Astrocyte of the cerebellum (primary cell): ENCODE data around the gene RIMBP3C.
"Not testable (repeated sequence)": the region's sequence is repeated elsewhere in the genome, so short reads cannot be mapped to it uniquely, and the experiment has no call there.

Experiments
- DNase-seq: peaks from one replicate; pipeline ENCODE4 v3.0.0-alpha.2; 2011; ENCODE audit warnings: low read depth
- H3K4me3 ChIP-seq: 2 replicates; pipeline ENCODE4 v1.5.1; 2011; ENCODE audit warnings: mild to moderate bottlenecking, low read depth, low read length, moderate library complexity
- in situ Hi-C: cut with HindIII; loops from 2 replicates; pipeline ENCODE4 v1.10.0; 2017; ENCODE audit warnings: low sequenced_read_pairs
- TF ChIP-seq, protein P1 (sequence below): IDR thresholded peaks from 2 replicates; pipeline ENCODE4 v1.5.1; 2012; ENCODE audit warnings: low read length, low read depth, moderate library complexity, mild to moderate bottlenecking; ENCODE audit errors: missing control alignments

The RIMBP3C gene

DNA sequence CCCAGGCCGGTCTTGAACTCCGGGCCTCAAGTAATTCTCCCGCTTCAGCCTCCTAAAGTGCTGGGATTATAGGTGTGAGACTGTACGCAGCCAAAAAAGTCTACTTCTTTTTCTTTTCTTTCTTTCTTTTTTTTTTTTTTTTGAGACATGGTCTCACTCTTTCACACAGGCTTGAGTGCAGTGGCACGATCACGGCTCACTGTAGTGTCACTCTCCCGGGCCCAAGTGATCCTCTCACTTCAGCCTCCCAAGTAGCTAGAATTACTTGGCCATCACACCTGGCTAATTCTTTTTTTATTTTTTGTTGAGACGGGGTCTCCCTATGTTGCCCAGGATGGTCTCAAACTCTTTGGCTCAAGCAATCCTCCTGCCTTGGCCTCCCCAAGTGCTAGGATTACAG is 12.7 kb upstream of the RIMBP3C start:
- TF ChIP-seq, protein P1, sequence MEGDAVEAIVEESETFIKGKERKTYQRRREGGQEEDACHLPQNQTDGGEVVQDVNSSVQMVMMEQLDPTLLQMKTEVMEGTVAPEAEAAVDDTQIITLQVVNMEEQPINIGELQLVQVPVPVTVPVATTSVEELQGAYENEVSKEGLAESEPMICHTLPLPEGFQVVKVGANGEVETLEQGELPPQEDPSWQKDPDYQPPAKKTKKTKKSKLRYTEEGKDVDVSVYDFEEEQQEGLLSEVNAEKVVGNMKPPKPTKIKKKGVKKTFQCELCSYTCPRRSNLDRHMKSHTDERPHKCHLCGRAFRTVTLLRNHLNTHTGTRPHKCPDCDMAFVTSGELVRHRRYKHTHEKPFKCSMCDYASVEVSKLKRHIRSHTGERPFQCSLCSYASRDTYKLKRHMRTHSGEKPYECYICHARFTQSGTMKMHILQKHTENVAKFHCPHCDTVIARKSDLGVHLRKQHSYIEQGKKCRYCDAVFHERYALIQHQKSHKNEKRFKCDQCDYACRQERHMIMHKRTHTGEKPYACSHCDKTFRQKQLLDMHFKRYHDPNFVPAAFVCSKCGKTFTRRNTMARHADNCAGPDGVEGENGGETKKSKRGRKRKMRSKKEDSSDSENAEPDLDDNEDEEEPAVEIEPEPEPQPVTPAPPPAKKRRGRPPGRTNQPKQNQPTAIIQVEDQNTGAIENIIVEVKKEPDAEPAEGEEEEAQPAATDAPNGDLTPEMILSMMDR: no peak
- in situ Hi-C loops: no loop called here
- H3K4me3 ChIP-seq: no peak overlapping the region
- DNase-seq: no peak

DNA sequence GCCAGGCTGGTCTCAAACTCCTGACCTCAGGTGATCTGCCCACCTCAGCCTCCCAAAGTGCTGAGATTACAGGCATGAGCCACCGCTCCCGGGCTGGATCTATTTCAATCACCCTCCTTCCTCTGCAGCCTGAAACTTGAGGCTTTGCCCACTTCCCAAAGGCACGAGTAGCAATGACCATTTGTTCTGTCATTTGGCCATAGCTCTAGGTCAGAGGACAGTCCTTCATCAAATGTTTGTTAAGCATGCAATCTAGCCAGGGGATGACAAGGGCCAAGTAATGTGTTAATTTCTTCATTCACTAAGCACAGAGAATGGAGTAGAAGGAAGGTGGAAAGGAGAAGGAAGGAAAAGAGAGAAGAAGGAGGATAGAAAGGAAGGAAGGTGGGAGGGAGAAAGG is 9.4 kb upstream of the RIMBP3C start:
- in situ Hi-C loops, H3K4me3 ChIP-seq, DNase-seq: not testable (repeated sequence)

DNA sequence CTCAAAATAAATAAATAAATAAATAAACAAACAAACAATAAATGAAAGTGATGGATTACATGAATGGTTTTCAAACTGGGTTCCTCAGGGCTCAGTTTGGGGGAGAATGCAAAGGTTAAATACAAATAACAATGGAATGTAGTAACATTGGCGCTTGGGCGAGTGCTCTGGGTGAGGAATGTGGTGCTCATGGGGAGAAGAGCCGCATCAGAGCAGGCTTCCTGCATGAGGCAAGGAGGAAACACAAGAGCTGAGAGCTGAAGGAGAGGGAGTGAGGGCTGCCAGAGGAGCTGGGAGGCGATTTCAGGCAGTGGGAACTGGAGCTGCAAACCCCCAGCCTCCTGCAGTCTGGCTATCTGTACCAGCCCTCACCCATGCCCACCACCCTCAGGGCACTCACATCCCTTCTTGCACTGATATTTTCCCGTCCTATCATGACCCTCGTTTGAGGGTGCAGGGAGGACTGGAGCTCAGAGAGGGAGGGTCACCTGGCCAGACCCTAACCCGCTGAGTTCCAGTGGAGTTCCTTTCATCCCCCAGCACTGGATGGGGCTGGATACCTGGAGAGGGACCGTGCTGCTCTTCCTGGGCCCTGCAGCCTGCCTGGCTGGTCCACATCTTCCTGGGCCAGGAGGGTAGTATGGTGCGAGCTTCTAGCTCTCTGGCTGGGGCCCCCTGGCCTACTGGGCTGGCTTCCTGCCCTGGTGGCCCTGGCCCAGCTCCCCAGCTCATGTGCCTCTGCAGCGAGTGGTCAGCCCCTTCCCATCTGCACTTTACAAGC is 8.3 kb upstream of the RIMBP3C start:
- H3K4me3 ChIP-seq, DNase-seq, in situ Hi-C loops: not testable (repeated sequence)

DNA sequence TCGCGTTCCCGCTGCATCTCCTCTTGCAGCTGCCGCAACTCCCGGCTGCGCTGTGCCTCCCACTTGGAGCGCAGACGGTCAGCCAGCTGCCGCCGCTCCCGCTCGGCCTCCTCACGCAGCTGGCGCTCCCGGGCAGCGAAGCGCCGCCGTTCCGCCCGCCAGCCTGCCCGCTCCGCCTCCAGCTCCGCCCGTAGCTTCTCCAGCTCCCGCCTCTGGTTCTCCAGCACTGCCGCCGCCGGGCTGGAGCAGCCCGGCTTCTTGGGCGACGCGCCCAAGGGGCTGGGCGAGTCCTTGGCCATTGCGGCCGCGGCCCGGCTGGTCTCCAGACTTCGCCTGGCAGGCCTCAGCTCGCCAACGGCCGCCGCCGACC is 598 bp downstream of the RIMBP3C start:
- in situ Hi-C loops, H3K4me3 ChIP-seq, DNase-seq: not testable (repeated sequence)

DNA sequence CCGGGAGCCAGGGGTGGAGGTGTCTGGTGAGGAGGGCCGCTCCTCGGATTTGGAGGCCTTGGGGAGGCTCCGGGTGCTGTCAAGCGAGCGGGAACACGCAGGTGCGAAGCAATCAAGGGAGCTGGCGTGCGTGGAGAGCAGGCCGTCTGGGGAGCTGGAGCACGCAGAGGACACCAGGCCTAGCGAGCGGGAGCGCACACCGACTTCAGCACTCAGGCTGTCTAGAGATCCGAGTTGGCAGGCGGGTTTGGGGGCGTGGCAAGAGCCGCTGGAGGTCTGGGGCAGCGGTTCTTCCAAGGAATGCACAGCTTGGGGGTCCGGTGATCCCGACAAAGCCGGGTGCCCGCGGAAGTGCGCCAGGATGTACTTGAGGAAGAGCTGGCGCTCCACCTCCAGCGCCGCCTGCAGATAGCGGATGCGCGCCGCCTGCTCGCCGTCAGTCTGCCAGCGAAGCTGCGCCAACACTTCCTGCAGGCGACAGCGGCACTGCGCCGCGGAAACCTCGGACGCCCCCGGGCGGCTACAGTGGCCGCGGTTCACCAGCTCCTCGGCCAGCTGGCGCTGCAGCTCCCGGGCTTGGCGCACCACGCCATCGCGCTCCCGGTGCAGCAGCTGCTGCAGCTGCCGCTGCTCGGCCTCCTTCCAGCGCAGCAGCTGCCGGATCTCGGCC is 1.1 kb downstream of the RIMBP3C start:
- DNase-seq, in situ Hi-C loops, H3K4me3 ChIP-seq: not testable (repeated sequence)

DNA sequence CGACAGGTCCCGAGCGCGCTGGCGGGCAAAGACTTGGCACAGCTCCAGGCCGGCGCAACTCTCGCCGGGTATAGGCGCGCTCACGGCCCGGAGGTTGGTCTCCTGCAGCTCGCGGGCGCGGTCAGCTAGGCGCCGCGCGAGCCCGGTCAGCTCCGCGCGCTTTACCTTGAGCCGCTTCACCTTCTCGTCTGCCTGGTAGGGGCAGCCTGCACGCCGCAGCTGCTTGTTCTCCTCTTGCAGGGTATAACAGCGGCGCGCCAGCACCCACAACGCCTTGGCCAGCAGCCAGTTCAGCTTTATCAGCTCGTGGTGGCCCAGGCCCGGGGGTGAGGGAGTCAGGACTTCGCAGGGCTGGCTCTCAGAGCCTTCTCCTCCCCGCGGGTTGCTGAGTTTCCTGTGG is 1.7 kb downstream of the RIMBP3C start:
- H3K4me3 ChIP-seq, in situ Hi-C loops, DNase-seq: not testable (repeated sequence)

DNA sequence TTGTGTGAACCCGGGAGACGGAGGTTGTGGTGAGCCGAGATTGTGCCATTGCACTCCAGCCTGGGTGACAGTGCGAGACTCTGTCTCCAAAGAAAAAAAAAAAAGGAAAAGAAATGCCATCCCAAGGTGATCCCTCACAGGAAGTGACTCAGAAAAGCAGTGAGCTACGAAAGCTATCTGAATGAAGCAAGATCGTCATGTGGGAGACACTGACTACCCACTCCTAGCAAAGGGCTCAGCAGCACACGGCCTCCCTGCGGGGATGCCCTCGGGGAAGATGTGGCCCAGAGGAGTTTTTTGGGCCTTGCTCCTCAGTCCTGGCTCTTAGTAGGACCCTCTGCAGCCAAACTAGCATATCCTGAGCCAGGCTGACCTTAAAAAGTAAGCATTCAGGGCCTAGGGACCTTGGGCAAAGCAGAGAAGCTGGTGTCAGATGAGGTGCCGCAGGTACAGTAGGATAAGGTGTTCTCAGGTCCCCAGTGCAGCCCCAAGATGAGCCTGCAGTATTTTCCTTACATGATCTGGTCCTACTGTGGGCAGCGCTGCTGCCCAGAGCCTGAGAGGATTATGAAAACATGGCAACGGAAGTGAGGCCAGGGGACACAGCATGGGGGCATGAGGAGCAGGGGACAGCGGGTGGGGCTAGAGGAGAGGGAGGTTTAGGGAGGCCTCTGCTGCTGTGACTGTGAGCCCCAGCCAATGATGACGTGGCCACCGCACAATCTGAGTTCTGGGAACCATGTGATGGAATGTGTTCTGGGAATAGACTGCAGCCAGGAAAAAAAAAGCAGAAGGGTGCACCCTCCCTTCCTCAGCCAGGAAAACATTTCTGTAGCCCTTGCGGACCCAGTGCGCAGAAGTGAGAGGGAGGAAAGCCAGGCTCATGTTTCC is 6.6 kb downstream of the RIMBP3C start:
- in situ Hi-C loops, H3K4me3 ChIP-seq, DNase-seq: not testable (repeated sequence)

DNA sequence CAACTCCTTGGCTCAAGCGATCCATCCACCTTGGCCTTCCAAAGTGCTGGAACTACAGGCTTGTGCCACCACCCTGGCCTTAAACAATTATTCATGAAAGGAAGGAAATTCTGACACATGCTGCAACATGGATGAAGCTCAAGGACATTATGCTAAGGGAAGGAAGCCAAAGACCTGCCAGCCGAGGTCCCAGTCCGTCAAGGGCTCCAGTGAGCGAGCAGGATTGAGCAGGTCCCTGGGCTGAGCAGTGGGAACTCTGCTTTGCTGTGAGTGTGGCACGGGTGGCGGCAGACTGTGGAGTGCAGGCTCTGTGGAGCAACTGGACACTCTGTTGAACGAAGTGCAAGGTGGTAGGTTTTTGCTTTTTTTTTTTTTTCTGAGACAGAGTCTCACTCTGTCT is 11.4 kb downstream of the RIMBP3C start:
- in situ Hi-C loops, H3K4me3 ChIP-seq, DNase-seq: not testable (repeated sequence)

DNA sequence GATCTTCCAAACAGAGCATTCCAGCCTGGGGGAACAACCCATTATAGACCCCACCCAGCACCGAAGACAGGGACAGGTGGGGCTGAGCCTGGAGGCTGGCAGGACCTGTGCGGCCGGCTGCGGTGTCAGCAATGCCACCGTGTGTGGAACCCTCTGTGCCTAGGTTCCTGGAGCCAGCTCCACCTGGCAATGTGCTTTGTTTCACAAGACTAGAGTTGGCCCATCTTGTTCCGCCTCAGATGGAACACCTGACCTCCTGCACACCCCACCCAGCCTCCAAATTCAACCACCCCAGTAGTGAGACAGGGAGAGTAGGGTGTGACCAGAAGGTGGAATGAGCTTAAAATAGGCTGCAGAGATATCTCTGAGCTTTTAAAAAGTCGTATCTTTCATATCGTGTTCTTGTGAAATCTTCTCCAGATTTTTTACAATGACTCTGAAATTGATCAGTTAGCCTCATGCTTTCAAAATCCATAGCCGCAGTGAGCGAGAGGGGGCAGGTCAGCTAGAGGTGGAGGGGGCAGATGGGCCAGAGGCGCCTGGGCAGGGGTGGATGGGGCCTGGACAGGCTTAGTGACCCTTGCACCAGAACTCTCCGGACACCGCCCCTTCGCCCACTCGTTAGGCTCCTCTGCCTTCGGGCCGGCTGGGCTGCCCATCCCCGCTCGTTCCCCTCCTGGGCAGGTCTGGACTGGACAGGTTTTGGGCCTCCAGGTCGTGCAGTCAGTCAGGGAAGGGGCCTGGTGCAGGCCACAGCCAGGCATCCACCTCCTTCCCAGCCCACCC is 18.2 kb downstream of the RIMBP3C start:
- DNase-seq, H3K4me3 ChIP-seq, in situ Hi-C loops: not testable (repeated sequence)

DNA sequence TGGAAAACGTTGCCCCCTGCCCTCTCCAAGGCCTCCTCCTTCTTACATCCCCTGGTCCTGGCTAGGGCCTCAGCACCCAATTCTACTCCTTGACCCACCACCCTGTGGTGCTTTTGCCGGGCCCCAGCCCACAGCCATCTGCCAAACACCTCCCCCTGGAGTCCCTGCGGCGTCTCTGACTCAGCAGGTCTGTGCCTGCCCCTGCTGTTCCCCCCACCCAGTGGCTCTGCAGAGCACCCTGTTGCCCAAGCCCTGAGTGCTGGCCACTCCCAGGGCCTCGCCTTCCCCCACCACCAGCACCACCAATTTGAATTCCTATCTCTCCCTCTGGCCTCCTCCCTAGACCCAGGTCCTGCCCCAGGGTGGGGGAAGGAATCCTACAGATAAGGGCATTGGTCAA is 19.7 kb downstream of the RIMBP3C start:
- DNase-seq, H3K4me3 ChIP-seq, in situ Hi-C loops: not testable (repeated sequence)

DNA sequence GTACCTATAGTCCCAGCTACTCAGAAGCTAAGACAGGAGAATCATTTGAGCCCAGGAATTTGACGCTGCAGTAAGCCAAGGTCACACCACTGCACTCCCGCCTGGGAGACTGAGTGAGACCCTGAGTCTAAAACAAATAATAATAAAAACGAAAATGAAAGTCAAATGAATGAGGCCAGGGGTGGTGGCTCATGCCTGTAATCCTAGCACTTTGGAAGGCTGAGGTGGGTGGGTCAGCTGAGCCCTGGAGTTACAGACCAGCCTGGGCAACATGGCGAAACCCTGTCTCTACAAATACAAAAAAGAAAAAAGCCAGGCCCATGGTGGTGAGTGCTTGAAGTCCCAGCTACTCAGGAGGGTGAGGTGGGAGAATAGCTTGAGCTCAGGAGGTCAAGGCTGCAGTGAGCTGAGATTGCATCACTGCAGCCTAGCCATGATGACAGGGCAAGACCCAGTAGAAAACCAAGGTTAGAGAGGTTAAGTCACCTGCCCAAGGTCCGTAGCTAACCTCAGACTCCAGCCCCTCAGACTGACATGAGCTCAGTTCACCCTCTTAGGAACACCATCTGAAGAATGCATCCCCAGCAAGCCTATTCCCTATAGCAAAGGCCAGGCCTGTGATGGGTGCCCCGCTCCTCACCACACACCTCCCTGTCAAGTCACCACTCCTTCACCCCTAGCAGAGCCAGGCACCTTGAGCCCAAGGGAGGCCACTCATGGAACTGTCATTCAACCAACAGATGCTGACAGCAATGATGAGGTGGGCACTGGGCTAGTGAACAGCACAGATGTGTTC is 24.4 kb downstream of the RIMBP3C start:
- H3K4me3 ChIP-seq, in situ Hi-C loops, DNase-seq: not testable (repeated sequence)

DNA sequence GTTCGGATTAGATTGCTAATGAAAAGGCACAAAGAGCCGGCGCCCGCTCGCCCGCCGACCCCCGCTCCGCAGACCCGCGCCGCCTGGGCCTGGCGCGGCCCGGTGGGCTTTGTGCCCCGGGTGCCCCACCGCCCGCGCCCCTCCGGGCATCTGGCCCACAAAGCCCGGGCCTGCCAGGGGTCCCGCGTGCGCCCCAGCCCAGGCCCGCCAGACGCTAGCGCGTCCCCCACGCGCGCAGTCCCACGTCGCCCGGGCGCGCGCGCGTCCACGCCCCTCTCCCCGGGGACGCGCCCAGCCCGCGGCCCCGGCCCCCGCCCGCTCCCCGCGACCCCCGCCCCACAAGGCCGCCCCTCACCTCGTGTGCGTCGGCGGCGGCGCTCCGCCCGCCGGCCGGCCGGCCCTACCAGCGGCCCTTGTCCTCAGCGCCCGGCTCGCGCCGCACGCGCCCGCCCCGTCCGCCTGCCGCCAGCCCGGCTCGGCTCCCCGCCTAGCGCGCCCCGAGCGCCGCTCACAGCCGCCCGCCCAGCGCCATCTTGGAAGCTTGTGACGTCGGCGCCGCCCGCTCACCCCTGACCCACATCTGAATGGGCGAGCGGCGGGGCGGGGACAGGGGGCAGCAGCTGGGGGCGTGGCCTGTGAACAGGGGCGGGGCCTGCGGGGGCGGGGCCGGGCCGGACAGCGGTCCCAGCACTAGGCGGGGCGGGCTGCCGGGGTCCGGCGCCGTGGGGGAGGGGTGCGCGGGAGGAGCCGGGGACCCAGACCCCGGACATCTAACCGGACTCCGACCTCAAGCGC is 34.1 kb downstream of the RIMBP3C start:
- DNase-seq, in situ Hi-C loops: not testable (repeated sequence)
- H3K4me3 ChIP-seq: peak overlapping the region; percentile 16

DNA sequence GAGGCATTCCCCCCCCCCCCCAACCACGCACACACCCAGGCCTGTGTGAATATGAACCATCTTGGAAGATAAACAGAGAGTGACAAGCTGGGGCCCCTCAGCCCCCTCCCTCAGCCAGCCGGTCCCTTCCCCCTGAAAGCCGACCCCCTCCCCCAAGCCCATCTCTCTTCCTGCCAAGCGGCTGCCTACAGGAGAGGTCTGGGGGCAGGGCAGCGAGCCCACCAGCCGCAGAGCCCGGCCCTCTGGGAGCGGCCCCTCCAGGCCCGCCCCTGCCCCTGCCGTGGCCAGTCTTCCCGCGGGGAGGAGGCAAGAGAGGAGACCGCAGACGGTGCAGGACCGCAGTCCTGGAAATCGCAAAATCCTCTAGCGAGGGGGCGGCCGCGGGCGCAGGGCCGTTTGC is 34.7 kb downstream of the RIMBP3C start:
- peak overlapping the region; percentile 16 for H3K4me3 ChIP-seq
- DNase-seq: not testable (repeated sequence)

DNA sequence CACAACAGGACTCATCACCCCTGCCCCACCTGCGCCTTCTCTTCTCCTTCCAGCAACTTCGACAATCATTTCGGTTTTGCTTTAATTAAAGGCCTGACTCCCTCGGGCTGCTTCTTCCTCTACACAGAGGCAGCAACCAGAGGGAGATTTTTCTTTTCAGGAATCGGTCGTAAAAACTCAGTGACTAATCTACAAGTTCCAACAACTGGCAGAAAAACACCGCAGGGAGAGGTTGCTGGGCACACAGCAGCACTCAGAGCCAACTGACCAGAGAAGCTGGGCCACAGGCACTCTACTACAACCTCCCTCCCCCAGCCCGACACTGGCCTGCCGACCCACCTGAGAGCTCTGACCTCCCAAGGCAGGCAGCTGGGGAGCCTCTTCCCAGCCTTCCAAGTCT is 36.0 kb downstream of the RIMBP3C start:
- H3K4me3 ChIP-seq, DNase-seq, in situ Hi-C loops: not testable (repeated sequence)

More for the DNA sequence above, 34.7 kb downstream of the RIMBP3C start:
- in situ Hi-C loops: not testable (repeated sequence)
